HG03175 (cell line): ENCODE results near the gene UROC1.

Source experiments
- ATAC-seq: cut with Tn5 transposase; IDR thresholded peaks from one replicate; pipeline ENCODE4 v1.9.1; 2021; ENCODE audit warnings: mild to moderate bottlenecking, moderate library complexity; ENCODE audit not compliant: unreplicated experiment

Gene UROC1

GRCh38 chr3:126497956-126498355 lies 19.6 kb downstream of the UROC1 start:
- ATAC-seq: no peak

DNA sequence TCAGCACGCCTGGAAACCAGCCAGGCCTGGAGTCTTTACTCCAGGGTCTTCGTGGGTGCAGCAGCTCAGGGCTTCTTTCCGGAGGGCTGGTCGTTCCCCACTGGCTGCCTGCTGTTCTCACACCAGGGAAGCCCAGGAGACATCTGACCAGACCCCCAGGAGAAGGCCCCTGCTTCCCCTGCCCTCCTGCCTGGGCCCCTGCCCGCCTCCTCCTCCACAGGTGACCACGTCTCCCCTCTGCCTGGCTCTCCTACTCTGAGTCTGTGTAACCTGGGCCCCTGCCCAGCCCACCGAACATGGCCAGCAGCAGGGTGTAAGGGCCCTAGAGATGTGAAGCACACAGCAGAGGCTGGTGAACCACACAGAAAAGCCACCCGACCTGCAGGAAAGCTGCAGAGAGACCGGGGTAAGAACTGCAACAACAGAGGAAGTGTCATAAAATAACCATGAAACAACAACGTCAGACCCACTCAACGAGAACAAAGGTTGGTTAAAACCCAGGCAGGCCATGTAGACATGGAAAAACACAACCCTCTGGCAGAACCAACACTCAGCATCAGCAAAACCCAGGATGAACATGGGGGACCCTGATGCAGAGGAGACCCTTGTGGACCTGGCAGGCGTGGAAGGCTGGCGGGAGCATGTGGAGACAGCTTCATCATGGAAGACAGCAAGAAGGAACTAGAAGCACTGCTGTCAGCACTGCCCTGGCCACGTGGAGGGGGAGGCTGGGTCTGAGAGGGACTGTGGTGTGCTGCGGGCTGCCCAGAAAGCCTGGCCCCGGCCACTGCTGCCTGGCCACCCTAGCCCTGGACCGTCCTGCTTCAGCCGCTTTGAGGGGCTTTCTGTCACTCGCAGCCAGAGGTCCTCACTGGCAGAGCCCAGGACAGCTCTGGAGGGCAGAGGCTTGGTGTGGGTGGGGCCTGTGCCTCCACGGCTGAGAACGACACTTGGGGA lies 20.4 kb downstream of the UROC1 start:
- ATAC-seq: no peak

DNA sequence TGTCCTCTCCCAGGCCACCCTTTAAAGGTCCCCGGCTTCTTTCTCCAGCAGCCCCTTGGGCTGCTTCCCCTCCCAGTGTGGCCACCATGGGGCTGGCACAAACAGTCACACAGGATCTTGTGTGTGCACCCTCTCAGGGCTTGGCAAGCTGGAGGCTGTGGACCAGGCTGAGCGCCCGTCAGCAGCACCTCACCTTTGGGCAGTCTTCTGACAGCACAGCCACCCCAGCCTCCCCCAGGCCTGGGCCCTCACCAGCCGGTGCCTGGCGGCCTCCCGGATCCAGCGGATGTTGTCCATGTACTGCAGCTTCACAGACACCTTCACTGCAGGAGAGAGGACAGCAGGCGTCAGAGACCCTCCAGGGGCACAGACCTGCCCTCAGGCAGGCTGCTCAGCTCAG lies 21.8 kb downstream of the UROC1 start:
- ATAC-seq: no peak

DNA sequence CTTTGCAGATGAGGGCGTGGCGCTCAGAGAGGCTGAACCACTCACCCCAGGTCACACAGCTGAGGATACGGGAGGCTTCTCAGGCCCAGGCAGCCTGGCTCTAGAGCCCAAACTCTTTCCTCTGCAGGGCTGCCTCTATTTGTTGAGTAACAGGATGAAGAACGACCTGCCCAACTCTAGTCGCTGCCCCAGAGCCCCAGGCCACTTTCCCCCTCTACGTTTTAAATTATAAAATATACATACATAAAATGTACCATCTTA lies 22.7 kb downstream of the UROC1 start:
- no peak for ATAC-seq

DNA sequence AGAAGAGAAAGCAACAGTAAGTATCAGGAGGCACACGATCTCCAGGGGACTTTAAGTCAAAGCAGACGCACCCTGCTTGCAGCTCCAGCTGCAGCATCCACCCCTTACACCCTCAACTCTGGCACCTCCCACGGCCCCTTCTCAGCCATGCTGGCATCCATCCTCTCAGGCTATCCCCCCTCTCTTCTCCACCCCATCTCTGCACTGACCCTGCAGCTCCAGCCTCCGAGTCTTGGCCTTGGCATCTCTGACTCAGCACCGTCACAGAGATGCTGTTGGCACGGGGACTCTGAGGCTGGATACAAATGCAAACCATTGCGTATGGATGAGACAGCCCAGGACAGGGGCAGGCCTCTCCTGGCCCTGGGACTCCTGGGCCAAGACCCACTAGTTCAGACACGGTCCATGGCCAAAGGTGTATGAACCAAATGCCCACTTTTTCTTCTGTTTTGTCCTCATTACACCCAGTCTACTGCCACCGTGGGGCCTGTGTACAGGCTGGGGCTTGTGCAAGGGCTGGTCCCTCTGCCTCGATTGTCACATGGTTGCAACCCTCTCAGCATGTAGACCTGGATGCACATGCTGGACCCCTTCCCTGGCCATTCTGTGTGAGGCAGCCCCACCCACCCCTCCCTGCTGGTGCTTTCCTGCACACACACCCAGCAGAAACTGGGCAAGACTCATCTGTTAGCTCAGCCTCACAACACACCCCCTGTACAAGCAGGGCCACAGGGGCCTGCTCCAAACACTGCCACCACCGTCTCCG lies 23.2 kb downstream of the UROC1 start:
- no peak for ATAC-seq

DNA sequence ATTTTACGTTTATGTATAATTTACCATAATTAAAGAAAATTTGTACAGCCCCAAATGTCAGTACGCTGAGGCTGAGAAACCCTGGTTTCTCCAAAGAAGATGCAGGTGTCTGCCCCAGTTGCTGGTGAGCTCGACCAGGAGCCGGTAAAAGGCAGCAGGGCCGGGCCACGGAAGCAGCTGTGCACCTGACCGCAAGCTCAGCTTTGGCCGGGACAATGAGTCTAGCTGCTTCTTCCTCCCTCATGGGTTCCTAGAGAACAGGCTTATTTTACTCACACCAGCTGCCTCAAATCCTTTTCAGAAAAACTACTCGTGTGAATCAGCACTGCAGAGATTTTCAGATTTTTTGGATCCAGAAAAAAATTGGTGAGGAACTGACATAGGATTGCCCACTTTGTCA lies 23.8 kb downstream of the UROC1 start:
- ATAC-seq: no peak

DNA sequence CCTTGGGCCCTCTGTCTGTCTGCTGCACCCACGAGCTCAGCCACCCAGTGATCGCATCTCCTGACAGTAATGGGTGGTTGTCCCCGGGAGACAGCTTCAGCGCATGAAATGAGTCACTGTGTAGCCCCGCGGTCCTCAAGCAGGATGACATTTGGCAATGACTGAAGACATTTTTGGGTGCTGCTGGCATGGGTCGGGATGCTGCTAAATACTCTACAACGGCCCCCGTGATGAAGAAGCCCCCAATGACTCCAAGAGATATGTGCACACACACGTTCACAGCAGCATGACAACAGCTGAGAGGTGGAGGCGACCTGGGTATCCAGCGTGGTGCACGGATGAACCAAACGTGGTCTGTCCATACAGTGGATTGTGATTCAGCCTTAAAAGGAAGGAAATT lies 24.5 kb downstream of the UROC1 start:
- no peak for ATAC-seq

GRCh38 chr3:126491221-126492013 lies 26.2 kb downstream of the UROC1 start:
- ATAC-seq: no peak

DNA sequence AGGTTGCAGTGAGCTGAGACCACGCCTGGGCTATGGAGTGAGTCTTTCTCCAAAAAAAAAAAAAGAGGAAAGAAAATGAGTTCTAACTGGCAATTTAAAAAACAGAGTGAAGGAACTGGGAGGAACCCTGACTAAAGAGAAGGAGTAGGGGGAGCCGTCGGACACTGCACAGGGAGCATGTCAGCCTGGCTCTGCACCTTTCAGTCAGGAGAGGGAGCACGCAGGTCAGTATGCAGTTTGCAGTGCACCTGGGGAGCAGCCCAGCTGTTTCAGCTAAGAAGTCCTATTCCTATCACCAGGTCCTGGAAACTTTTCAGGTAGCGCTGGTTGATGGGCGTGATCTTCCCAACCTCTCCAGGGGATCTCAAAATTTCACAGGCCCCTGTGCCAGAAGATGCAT lies 27.0 kb downstream of the UROC1 start:
- no peak for ATAC-seq

DNA sequence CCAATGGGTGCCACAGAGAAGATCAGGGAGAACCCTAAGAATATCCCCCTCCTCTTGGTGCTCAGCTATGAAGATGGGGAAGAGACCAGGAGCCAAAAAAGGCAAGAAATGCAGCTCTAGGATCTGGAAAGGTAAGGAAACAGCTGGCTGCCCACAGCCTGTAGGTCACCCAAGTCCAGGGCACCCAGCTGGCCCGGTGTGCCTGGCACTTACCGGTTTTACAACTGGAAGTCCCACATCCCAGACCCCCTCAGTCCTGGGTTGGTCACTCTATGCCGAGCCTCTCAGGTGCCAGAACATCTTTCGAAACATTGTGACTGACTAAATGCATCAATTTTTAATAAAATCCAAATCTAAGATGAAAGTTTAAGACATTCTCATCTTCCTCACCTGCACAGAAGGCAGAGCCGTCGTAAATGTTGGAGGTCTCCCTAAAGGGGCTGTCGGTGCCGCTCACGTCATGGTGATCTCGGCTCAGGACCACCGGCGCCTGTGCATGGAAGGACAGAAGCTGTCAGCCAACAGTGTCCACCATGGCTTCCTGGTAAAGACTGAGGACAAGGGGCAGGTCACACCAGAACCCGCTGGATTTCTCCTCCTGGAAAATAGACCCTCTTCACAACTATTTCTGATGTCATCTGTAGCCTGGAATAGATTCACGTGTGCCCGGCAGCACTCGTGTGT lies 28.5 kb downstream of the UROC1 start:
- no peak for ATAC-seq

DNA sequence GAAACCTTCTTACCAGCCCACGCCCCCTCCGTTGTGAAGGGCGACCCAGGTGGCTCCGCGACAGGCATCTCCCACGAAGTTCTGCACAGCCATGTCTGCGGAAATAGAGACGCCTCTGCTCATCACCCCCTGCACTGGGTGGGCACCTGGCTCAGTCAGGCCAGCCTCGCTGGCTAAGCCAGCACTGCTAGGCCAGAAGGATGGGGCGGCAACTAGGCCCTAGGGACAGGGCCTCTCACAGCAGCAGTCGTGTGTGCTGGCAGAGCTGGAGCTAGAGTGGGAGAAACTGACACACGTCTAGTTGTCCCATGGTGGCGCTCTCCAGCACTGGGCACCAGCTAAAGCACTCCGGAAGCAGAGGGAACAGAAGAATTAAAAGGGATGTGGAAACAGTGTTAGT lies 29.4 kb downstream of the UROC1 start:
- ATAC-seq: no peak

DNA sequence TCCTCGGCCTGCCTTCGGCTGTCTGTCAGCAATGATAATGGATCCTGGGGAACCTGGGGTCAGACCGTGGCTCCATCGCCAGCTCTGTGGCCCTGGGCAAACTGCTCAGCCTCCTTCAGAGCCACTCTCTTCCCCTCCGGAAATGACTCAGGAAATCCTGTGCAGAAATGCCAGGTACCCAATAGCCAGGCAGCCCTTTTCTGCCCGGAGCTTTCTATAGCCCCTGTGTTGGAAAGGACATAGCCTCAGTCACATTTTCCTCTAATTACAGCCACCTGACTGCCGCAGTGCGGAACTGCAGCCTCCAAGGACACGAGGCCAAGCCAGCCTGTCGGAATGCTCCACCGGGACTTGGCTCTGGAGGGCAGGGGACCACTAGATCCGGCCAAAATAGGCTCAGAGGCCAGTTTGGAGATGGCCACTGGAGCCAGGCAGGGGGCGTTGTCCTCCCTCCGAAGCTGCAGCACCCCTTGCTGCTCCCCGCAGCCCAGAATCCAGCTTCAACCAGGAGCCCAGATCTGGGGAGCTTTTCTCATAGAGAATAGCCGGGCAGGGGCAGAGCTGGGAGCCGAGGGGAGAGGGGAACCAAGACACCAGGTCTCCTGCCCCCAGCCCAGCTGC lies 30.3 kb downstream of the UROC1 start:
- no peak for ATAC-seq

- ATAC-seq: no peak
Observed at GRCh38 chr3:126486360-126486847, 31.2 kb downstream of the UROC1 start.

GRCh38 chr3:126485956-126486355 lies 31.6 kb downstream of the UROC1 start:
- ATAC-seq: no peak

DNA sequence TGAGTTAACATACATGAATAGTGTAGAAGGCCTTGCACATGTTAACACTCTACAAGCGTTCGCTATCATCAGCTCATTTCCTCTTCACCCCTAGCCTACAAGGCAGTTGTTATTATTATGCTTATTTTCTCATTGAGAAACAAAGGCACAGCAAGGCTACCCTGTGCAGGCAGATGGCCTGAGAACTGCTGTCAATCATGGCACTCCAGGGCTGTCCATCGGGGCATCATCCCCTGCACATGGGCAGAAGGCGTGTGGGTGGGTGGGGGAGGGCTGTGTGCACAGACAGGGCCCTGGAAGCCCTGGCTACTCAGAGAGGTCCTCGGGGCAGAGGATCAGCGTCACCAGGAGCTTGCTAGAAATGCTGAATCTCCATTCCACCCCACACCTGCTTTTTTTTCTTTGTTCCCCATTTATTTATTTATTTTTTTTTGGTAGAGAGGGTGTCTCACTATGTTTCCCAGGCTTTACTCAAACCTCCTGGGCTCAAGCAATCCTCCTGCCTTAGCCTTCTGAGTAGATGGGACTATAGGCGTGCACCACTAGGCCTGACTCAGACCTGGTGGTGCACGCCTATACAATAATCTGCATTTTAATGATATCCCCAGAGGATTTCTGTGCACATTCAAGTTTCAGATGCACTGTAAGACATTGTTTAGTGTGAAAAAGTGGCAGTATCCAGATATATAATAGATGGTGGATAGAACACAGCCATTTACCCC lies 32.2 kb downstream of the UROC1 start:
- no peak for ATAC-seq

DNA sequence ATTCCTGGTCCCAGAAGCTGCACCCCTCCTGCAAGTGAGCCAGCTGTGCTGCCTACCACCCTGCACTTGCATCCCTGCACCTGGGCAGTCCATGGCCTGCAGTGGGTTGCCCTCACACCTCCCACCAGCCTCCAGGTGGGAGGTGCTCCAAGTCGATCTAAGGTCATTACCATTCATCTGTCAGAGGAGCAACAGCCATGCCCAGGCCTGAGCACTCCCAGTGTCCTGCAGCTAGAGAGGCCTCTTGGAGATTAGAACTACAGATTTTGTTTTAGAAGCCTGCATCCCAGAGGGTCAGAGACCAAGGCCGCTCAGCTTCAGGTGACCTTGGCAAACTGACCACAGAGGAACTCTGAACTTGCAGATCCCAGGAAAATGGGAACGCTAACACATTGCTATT lies 32.9 kb downstream of the UROC1 start:
- ATAC-seq: no peak

- ATAC-seq: no peak
Observed at GRCh38 chr3:126484148-126484547, 33.4 kb downstream of the UROC1 start.

DNA sequence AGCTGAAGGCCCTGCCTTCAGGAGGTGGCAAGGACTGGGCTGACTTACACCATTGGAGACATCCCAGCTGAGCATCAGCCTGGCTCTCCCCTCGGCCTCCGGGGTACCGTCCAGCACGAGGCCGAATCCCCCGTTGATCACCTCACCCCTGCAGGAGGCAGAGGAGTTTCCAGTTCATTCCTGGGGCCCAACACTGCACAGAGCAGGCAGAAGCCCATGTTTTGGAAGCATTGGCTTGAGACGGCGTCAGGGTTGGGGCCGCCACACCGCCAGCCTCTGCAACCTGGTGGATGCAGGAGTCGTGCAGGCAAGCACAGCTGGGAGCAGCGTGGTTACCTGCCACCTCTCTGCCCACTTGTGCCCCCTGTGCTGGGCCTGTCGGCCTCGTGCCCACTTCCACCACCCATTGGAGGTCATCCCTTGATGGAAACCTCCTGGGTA lies 34.2 kb downstream of the UROC1 start:
- ATAC-seq: no peak

- ATAC-seq: no peak
Observed at GRCh38 chr3:126482503-126483255, 34.9 kb downstream of the UROC1 start.
